ENCODE data around the gene CD22.
"Not testable (repeated sequence)": the region's sequence is repeated elsewhere in the genome, so short reads cannot be mapped to it uniquely, and the experiment has no call there.

Gene CD22

DNA sequence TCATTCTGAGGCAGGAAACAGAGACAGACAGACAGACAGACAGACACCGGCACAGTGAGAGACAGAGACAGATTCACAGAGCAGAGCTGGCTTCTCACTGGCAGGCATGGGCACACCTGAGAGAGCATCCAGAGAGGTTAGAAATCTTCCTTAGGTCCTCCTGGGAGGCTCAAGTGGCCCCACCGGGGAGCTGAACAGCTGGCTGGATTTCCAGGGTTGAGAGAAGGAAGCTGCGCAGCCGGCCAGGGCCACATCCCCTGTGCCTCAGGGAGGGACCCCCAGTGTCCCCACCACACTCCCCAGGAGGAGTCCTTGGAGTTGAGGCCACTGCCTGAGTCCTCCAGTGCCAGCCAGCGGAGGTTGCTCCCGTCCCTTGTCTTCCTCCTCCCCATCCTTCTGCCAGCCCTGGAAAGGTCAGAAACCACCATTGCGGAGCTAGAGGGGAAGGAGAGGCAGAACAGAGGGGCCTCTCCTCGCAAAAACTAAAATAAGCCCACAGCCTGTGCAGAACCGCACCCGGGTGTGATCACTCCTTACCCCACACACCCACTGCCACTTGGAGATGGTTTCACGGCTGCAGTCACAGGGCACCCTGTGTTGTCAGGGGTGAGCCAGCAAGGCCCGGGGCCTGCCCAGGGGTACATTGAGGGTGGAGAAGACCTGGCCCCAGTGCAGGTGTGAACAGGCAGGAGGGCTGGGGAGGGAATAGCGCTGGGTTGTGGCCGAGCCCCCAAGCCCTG lies 33.4 kb downstream of the CD22 start:
- no peak for DNase-seq

DNA sequence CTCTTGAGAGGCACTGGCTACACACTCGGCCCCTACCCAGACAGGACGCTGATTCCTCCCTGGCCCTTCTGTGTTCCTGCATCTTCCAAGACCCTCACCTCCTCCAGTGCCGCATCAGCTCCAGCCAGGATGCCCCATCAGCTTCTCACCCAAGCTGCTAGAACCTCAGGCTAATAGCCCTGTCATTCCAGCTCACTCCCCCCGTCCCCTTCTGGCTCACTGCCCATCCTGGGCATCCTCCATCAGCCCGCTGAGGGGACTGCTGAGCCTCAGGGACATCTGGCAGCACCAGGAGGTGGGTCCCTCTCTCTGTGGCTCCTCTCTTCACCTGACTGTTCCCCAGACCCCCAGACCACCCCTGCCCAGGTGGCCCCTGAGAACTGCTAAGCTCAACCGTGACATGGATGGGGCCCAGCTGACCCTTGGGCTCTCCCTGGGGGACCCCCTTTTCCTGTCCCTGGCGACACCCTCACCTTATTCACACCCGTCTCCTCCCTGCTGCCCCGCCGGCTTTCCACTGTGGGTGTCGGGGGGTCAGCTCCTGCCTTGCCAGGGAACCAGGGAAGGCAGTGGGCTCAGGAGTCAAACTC lies 34.1 kb downstream of the CD22 start:
- no peak for DNase-seq

- DNase-seq = no peak
Measured at GRCh38 chr19:35363711-35364425, 34.9 kb downstream of the CD22 start.

- no peak for DNase-seq
Measured at GRCh38 chr19:35365303-35365702, 36.3 kb downstream of the CD22 start.

DNA sequence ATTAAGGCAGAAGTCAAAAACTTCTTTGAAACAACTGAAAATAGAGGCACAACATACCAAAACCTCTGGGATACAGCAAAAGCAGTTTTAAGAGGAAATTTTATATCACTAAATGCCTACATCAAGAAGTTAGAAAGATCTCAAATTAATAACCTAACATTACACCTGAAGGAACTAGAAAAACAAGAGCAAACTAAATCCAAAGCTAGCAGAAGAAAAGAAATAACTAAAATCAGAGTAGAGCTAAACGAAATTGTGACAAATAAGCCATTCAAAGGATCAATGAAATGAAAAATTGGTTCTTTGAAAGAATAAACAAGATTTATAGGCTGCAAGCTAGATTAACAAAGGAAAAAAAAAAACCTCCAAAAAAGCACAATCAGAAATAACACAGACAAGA lies 39.4 kb downstream of the CD22 start:
- DNase-seq = no peak

- DNase-seq = no peak
Measured at GRCh38 chr19:35369522-35369921, 40.5 kb downstream of the CD22 start.

DNA sequence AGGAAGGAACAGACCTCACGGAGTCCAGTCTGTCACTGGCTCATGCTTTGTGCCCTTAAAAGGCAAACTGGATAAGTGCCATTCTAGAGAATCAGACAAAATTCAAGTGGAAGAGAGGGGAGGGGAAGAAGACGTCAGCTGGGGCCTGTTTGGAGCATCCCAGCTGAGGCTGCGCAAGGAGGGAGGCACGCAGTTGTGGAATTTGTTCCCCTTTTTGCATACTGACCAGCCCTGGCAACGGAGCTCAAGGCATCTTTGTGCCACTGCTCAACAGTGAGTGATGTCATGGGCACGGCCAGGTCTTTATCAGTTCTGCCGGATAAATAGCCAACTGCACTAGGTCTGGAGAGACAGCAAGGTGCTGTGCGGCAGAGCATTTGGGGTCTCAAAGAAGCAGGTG lies 41.7 kb downstream of the CD22 start, which contains the start of gene GPR42:
Gene GPR42, plus strand, starts transcription at position 347 of the 400 bp plus-strand sequence. CDS start 292 bp downstream, outside the sequence.
- DNase-seq = no peak

GRCh38 chr19:35373492-35373891 lies 44.5 kb downstream of the CD22 start:
- no peak for DNase-seq

GRCh38 chr19:35374031-35374430 lies 45.0 kb downstream of the CD22 start:
- DNase-seq = not testable (repeated sequence)

GRCh38 chr19:35375505-35376307 lies 46.7 kb downstream of the CD22 start:
- DNase-seq = no peak

DNA sequence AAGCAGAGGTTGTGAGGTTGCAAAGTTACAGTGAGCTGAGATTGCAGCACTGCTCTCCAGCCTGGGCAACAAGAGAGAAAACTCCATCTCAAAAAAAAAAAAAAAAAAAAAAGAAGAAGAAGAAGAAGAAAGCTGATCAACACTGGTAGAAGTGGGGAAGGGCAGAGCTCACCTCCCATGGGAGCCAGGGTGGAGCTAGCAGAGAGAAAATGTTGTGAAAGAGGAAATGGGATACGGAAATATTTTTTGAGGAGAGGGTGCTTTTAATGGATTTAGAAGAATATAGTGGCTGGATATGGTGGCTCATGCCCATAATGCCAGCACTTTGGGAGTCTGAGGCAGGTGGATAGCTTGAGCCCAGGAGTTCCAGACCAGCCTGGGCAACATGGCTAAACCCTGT lies 48.7 kb downstream of the CD22 start:
- DNase-seq = no peak

DNA sequence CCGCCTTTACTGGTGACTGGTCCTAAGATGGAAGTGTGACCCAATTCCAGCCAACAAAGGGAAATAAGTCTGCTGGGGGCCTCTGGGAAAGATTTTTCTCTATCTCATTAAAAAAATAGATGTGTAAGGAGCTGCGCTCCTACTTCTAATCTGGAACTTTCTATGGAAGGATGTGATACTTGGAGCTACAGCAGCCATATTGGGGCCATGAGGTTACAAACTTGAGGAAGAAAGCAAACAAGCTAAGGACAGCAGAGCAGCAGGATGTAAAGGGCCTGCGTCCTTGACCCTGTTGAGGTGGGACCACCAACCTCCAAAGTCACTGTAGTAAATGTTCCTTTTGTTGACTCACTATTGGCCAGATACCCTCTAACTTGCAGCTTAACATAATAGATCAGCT lies 49.4 kb downstream of the CD22 start:
- no peak for DNase-seq

GRCh38 chr19:35379545-35379944 lies 50.6 kb downstream of the CD22 start:
- not testable (repeated sequence) for DNase-seq

DNA sequence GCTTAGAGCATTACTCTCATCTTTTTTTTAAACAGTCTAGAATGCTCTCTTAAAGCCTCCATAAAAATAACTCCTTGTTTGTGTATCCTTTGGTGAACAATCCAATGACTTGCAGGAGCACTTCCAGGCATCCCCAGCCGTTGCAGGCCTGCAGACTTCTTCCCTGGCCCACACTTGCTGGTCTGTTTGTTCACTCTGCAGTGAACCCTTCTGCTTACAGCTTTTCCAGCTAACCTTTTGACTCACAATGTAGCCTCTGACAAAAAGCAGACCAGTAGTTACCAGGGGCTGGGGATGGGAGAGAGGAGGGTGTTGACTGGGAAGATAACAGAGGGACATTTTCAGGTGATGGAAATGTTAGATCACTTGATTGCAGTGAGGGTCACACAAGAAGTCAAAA lies 51.0 kb downstream of the CD22 start:
- no peak for DNase-seq

DNA sequence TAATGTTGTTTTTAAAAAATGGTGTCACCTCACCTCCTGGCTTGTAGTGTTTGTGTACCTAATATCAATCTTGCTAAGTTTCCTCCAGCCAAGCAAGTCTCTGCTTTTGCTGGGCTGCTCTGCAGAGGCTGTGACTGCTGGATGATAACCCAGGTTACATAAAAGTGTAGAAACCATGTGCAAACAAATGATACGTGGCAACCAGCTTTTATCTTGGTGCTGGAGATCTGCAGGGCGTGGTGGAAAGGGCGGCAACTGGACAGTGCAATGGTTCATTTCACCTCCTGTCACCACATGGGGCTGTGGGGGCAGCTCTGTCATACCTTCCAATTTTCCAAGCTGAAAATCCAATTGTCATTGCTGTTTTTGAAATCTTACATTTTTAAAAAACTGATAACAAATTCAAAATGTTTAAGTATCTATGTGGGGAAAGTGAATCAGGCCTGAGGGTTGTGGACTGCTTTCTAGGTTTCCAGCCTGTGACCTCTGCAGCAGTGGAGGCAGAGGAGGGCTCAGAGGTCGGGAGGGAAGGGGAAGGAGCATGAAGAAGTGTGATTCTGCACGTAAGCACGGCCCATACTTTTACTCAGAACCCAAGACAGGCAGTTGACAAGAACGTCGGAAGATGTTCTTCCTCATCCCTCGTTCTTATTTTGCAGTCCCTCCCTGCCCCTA lies 51.6 kb downstream of the CD22 start:
- DNase-seq = no peak

GRCh38 chr19:35381318-35381717 lies 52.3 kb downstream of the CD22 start:
- DNase-seq = no peak

GRCh38 chr19:35381926-35382325 lies 52.9 kb downstream of the CD22 start:
- DNase-seq = no peak

DNA sequence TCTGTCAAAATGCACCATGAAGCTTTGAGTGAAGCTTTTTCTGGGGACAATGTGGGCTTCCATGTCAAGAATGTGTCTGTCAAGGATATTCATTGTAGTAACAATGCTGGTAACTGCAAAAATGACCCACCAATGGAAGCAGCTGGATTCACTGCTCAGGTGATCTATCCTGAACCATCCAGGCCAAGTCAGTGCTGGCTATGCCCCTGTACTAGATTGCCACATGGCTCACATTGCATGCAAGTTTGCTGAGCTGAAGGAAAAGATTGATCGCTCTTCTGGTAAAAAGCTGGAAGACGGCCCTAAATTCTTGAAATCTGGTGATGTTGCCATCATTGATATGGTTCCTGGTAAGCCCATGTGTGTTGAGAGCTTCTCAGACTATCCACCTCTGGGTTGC lies 54.5 kb downstream of the CD22 start:
- no peak for DNase-seq

DNA sequence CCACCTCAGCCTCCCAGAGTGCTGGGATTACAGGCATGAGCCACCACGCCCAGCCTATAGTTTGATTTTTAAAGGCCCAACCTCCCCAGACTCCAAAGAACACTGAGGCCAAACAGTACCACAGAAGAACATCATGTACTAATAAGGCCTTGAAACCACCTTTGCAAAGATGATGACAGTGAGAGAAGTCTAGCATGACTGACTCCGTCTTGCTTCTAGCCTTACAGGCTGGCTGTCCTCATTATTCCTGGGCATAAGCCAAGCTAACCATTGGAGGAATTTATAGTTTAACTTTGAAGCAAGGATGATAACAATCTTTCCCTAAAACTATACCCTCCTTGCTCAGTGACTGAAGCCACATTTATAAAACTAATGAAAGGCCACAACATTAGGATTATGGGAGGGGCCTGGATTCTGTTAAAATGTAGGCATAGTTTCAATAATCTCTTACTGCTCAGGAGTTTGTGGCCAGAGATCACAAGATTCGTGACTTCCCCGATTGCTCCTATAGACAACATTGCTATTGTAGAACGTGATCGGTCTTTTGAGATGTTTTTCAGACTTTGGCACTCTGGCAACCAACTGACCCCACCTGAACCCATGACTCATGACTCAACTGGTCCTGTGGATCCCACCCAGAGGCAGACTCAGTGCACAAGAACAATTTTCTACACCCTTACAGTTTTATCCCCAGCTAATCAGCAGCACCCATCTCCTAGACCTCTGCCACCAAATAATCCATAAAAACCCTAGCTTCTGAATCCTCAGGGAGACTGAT lies 59.5 kb downstream of the CD22 start:
- no peak for DNase-seq

GRCh38 chr19:35389192-35389861 lies 60.3 kb downstream of the CD22 start:
- no peak for DNase-seq
